GM18519 (cell line): ENCODE measurements around the gene KIF18A.
"Not testable (repeated sequence)": the region's sequence is repeated elsewhere in the genome, so short reads cannot be mapped to it uniquely, and the experiment has no call there.

Experiments
- ATAC-seq: cut with Tn5 transposase; IDR thresholded peaks from one replicate; pipeline ENCODE4 v1.9.1; 2021; ENCODE audit warnings: mild to moderate bottlenecking, moderate library complexity; ENCODE audit not compliant: unreplicated experiment, low FRiP score

Gene KIF18A

DNA sequence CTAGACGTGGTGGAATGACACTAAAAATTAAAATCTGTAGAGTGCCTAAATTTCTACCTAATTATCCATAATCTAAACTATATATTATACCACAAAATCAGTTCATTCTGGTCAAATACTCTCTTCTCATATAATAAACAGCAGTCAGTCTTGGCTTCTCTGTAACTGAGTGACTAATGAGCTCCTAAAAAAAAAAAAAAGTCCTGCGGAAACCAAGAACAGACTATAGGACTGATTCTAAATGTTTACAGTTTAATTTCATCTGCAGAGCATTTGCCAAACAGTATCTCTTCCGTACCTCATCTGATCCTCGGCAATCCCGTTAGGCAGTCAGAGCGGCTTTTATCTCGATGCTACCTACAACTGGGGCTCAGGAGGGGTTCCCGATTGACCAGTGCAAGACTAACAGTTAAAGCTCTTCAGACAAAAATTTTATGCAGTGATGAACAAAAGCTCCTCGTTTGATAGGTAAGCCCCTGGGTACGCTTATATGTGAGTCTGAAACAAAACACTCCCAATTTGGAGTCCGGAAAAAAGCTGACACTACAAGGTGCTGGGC, 686 bp downstream of the KIF18A start:
- no peak for ATAC-seq

DNA sequence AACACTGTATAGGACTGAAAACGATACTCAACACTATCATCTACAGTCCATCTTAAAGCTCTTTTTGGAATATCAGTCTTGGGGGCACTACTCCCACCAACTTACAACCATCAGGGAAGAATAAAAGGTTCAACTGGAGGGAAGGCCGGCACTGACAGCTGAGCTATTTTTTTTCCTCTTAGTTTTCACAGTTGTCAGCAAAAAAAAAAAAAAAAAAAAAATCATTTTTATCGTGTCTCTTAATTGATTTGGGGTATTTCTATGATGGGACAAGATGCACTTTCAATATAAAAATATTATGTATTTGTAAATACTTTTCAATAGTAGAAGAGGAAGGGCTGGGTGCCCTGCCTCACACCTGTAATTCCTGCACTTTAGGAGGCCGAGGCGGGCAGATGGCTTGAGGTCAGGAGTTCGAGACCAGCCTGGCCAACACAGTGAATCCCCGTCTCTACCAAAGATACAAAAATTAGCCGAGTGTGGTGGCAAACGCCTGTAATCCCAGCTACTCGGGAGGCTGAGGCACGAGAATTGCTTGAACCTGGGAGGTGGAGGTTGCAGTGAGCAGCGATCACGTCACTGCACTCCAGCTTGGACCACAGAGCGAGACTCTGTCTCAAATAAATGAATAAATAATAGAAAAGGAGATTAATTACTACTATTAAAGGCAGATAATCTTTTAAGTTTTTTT, 1.5 kb downstream of the KIF18A start:
- ATAC-seq = no peak

DNA sequence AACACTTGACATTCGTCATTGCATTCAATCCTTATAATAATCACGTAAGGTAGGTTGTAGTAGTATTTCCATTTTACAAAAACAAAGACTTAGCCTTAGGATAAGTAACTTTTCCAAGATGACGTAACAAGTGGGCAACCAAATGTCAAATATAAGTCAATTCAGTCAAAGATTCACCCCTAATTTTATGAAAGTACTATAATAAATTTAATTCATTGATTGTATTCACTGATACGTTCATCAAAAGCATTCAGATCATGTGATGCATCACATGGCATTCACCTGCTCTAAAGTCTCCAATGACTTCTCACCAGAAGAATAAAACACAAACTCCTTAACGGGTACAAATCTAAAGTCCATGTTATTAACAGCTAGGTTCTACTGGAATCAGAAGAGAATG, 2.1 kb downstream of the KIF18A start:
- no peak for ATAC-seq

DNA sequence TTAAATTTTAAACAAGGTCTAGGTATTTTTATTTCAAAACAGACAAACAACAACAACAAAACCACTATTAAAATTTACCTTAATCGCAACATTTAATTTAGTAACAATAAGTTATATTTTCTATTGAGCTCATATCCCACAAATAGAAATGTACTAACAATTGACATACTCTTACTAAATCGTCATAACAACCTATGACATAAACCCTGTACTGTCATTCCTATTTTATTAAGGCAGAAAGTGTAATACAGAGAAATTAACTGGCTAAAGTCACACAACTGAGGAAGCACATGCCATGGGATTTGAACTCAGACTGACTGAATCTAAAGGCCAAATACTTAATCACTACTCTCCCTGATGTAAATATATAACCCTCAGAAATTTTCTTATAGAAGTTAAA, 3.0 kb downstream of the KIF18A start:
- no peak for ATAC-seq

DNA sequence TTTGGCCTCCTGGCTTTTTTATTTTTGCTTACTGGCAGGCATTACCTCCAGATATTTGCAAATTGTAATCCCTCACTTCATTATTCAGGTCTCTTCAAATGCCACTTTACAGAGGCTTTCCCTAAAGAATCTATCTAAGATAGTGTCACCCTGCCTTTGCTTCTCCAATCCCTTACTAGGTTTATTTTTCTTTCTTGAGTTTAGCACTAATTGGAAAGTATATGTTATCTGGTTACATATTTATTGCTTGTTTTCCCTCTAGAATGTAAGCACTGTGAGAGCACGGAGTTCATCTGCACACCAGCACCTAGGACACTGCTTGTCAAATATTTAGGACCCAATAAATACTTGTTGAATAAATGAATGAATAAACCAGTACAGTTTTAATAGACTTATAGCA, 3.5 kb downstream of the KIF18A start:
- no peak for ATAC-seq

DNA sequence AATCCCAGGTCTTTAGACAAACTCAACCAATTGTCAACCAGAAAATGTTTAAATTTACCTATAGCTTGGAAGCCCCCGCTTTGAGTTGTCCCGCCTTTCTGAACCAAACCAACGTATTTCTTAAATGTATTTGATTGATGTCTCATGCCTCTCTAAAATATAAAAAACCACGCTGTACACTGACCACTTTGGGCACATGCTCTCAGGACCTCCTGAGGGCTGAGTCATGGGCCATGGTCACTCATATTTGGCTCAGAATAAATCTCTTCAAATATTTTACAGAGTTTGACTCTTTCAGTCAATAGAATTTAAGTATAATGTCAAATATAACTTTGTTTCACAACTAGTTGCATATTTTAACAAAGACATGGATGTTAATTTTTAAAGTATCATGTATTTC, 5.7 kb downstream of the KIF18A start:
- ATAC-seq = not testable (repeated sequence)

DNA sequence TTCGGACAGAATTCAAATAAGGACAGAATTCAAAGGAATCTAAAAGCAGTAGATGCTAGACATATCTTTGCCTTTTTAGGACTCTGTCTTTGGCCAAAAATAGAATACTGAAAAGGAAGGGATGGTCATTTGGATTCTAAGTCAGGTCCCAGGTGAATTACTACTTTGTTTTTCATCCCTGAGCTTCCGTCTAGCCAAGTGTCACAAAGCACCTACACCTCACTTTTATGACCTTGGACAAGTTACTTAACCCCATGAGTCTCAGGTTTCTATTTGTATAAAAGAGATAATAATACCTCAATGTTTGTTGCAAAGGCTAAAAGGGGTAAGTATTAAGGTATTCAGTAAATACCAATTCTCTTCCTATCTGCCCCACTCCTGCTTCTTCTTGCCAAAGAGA, 7.3 kb downstream of the KIF18A start:
- ATAC-seq = no peak

DNA sequence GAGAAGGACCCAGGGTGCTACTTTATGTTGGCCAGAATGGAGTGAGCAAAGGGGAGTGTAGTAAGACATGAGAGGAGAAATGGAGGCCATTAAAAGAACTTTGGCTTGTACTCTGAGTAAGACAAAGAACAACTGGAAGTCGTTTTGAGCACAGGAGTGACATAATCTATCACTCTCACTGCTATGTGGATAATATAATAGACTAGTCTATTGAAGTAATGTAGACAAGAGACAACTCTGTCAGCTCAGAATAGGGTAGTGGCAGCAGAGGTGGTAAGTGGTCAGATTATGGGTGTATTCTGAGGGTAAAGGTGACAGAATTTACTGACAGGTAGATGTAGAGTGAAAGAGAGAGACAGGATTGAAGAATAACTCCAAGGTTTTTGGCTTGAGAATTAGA, 8.2 kb downstream of the KIF18A start:
- ATAC-seq = no peak

DNA sequence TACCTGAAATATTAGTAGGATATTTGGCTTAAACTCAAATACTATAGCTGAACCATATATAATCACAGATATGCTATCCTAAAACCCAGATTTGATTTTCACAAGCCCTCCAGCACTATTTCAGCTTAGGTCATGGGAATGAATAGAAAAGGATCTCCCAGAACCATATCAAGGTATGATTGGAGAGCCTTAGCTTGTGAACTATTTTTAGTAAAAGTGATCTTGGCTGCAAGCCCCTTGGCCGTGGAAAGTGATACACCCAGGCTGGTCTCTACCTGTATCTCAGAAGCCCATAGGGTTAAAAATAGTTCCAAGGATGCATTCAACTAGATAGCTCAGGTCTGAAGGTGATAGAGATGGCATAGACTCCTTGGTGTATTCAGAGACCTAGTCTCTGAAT, 9.7 kb downstream of the KIF18A start:
- no peak for ATAC-seq

DNA sequence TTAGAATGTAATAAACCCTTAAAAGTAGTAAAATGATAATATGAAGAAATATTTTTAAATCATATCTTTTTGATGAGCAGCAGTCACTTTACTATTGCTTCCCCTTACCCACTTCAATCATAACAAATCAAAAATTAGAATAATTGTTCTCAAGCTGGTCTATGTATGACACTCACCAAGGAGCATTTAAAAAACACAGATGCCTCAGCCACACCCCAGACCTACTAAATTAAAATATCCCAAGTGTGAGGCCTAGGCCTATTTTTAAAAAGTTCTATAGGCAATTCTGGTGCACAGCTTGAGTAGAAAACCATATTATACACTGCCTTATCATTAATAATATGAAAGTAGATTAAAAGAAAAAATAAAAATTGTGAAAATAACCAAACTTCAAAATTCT, 15.2 kb downstream of the KIF18A start:
- ATAC-seq = no peak

DNA sequence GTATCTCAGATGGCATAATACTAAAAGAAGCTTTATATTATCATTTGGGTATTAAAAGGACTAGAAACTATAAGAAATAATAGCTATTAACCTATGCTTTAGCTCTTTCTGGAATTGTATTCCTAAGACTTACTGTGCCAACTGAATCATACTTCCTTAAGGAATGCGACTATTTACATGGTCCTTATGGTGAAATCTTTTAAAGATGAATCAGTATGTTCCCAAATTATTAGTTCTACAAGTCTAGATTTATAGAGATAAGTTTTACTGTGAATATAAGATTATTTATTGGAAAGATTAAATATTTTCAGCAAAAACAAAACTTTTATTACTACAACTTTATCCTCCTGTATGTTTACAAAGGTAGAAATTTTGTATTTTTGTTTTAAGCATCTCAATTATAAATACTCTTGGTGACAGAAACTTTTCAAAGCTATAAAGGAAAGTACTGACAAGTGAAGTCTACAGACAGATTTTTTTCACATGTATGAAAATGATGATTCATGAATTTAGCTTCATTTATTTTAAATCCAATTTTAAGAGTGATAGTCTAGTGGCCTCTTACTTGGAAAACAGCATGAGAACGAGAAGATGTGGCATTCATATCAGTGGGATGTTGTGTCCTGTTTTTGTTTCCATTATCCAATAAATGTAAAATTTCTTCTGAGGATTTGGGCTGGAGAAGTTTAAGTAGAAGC, 17.8 kb downstream of the KIF18A start:
- no peak for ATAC-seq

DNA sequence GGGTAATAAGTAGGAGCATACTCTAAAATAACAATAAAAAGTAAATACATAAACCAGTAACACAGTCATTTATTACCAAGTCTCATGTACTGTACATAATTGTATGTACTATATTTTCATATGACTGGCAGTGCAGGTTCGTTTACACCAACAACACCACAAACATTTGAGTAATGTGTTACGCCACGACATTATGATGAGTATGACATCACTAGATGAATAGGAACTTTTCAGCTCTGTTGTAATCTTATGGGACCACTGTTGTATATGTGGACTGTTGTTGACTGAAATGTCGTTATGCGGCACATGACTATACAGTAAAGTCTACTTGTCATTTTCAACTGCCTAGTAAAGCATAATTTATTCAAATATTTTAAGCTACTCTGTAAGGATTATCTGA, 18.6 kb downstream of the KIF18A start:
- ATAC-seq = no peak

DNA sequence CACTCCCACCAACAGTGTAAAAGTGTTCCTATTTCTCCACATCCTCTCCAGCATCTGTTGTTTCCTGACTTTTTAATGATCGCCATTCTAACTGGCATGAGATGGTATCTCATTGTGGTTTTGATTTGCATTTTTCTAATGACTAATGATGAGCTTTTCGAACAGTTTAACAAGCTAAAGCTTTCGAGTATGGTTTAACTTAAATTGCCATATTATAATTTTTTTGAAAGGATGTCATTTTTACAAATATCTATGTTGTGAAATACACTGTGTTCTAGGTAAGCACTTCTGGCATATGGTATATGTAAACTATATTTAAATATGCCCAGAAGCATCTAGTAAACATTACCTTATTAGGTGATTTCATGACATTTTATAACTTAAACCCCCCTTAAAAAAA, 20.3 kb downstream of the KIF18A start:
- ATAC-seq = not testable (repeated sequence)

DNA sequence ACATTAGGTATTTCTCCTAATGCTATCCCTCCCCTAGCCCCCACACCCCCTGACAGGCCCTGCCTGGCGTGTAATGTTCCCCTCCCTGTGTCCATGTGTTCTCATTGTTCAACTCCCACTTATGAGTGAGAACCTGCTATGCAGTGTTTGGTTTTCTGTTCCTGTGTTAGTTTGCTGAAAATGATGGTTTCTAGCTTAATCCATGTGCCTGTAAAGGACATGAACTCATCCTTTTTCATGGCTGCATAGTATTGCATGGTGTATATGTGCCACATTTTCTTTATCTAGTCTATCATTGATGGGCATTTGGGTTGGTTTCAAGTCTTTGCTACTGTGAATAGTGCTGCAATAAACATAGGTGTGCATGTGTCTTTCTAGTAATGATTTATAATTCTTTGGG, 20.8 kb downstream of the KIF18A start:
- ATAC-seq = not testable (repeated sequence)

DNA sequence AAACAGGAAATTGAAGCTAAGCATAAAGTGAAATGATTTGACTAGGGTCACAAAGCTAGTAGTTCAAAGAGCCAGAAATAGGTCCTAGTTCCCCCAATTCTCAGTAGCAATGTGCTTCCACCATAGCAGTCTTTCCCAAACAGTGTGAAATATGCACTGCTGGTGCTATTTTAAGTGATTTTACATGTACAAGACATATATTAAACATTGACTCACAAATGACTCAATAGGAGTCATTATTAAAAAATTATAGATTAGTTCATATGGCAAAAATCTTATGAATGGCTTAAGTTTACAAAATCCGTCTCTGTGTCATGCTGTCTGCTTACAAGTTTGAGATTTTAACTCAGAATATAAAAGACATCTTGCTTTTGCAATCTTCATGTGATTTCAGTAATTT, 21.4 kb downstream of the KIF18A start:
- no peak for ATAC-seq

DNA sequence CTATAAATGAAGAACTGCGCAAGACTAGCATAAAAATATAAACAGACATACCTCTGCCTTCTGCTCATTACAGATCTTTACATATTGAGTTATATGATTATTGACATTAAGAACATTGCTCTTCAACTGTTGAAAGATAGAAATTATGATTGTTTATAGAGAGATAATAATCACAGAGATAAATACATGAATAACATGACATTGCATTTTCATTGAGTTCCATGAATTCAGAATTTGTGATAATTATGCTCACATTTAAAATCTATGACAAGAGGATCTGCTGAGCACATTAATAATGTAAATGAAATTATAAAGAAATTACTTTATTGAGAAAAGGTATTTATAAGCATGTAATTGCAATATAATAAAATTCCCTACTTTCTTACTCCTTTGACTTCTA, 24.8 kb downstream of the KIF18A start:
- ATAC-seq = no peak

DNA sequence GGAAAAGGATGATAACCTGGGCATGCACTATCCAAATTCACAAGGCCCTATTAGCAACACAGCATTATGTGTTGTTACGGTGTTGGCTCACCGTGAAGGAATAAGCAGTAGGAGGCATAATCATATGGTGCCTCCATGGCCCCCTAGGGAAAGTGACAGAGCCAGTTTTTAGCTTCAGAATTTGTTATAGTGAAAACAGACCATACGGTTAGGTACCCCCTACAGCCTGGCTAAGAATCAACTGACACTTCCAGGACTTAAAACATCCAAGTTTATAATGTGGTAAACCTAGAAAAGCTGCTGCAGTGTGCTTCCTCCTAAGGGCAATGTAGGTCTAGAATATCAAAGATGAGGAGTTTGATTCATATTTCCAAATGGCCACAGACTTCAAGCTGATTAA, 30.4 kb downstream of the KIF18A start:
- no peak for ATAC-seq

DNA sequence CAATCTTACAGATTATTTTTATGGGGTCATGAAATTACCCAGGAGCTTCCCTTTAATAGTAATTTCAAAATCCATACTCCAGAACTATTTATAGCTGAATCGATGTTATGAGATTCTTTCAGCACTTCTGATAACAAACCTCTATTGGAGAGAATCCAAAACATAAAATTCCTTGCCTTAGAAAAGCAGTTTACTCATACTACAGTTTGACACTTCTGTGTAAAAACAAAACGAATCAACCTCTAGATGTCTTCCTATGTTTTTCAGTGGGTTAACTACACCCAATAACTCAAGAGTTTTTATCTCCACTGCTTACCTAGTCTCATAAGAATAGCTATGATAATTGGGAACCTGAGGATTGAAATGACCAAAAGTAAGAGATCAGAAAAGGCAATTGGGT, 35.6 kb downstream of the KIF18A start:
- no peak for ATAC-seq

DNA sequence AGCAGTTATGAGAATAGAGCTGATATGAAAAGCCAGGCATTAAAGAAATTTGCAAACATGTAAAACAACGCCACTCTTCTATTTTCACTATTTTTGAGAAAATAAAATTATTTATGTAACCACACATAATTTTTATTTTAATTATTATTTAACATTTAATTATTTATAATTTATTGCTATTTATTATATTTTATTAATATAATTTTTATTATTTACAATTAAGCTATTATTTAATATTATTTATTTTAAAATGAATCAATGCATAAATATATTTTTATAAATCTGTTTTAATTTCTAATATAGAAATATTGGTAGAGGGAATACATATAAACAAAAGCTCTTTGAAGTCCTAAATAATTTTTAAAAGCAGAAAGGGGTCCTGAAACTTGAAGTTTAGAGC, 36.7 kb downstream of the KIF18A start:
- ATAC-seq = no peak

DNA sequence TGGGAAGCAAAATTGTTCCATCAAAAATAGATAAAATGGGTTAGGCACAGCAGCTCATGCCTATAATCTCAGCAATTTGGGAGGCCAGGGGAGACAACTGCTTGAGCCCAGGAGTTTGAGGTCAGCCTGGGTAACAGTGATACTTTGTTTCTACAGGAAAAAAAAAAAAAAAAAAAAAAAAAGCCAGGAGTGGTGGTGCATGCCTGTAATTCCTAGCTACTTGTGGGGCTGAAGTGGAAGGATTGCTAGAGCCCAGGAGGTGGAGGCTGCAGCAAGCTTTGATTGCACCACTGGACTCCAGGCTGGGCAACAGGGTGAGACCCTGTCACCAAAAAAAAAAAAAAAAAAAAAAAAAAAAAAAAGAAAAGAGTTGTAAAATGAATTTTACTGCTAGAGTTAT, 49.6 kb downstream of the KIF18A start:
- no peak for ATAC-seq

DNA sequence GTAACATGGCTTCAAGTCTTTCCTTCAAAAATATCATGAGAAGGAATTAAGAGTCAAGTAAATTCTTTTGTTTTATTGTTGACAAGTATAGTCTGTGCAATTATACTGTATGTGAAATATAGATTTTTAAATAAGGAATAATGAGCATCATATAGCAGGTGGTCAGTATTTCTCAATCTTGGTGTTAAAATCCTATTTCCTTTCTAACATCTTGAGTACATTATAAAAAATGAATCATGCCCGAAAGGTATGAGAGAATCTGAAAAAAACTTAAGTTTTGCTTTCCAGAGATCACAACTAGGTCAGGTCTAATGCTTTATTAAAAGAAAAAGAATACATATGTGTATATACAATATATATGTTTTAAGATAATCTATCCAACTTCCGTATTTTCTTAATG, 53.1 kb downstream of the KIF18A start:
- no peak for ATAC-seq
